BLaER1 treated with 17β-estradiol and CSF1 and Interleukin-3, amounts not matched to agents 10 nM and 100 nM (cell line): ENCODE measurements around the gene SMG6.

ENCODE experiments used
- H3K27ac ChIP-seq, 11 experiments: shearing (Covaris generic); formaldehyde crosslinking; 2 replicates each; pipeline ENCODE4 v1.8.1; 2022
- H3K27me3 ChIP-seq, 11 experiments: shearing (Covaris generic); formaldehyde crosslinking; 2 replicates each; pipeline ENCODE4 v1.8.1; 2022
- H3K36me3 ChIP-seq, 11 experiments: shearing (Covaris generic); formaldehyde crosslinking; 2 replicates each; pipeline ENCODE4 v1.8.1; 2022
- H3K4me1 ChIP-seq, 10 experiments: shearing (Covaris generic); formaldehyde crosslinking; 2 replicates each; pipeline ENCODE4 v1.8.1; 2022
- H3K4me2 ChIP-seq, 11 experiments: shearing (Covaris generic); formaldehyde crosslinking; 2 replicates each; pipeline ENCODE4 v1.8.1; 2022
- H3K4me3 ChIP-seq, 10 experiments: shearing (Covaris generic); formaldehyde crosslinking; 2 replicates each; pipeline ENCODE4 v1.8.1; 2022
- H3K9ac ChIP-seq, 11 experiments: shearing (Covaris generic); formaldehyde crosslinking; 2 replicates each; pipeline ENCODE4 v1.8.1; 2022
- H3K9me3 ChIP-seq, 11 experiments: shearing (Covaris generic); formaldehyde crosslinking; replicated peaks in 1 of 11; 2 replicates each; pipeline ENCODE4 v1.8.1; 2022
- H4K20me1 ChIP-seq, 11 experiments: shearing (Covaris generic); formaldehyde crosslinking; 2 replicates each; pipeline ENCODE4 v1.8.1; 2022
- Cebpa-rat ChIP-seq, 11 experiments: shearing (Covaris generic); IDR thresholded peaks; 2 replicates each; pipeline ENCODE4 v1.8.1; 2022

SMG6 gene

DNA sequence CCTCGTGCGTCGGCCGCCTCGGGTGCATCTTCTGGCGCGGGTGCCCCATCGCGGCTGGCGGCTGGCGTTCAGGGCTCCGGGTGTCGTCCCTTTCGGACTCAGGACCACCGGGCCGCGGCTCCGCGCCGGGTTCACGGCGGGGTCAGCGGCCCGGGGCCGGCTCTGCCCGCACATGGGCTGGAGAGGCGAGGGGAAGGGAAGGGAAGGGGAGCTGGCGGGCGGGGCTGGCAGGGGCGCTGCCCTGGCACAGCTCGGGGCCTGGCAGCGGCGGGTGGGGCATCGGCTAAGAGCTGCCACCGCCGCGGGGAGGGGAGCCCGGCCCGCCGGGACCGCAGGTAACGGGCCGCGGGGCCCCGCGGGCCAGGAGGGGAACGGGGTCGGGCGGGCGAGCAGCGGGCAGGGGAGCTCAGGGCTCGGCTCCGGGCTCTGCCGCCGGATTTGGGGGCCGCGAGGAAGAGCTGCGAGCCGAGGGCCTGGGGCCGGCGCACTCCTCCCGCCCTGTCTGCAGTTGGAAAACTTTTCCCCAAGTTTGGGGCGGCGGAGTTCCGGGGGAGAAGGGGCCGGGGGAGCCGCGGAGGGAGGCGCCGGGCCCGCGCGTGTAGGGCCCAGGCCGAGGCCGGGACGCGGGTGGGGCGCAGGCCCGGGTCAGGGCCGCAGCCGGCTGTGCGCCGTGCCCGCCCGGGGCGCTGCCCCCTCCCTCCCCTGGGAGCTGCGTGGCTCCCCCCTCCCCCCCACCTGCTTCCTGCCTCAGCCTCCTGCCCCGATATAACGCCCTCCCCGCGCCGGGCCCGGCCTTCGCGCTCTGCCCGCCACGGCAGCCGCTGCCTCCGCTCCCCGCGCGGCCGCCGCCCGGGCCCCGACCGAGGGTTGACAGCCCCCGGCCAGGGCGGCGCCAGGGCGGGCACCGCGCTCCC, 248.0 kb downstream of the SMG6 start:
- Histone ChIP-seq H3K9ac (peak overlapping the region; percentile 57 to 76 (median 71); a peak in 20 of 22 replicates), H3K27me3 (peaks cover 71 to 96% (median 89%) of the 10 kb centered on the region in 11 experiments), H3K4me1 (peaks cover 54 to 85% (median 75%) of the 10 kb centered on the region in 10 experiments), H4K20me1 (peaks cover 34 to 75% (median 58%) of the 10 kb centered on the region in 11 experiments; a peak in 20 of 22 replicates), H3K9me3 (no peaks in the 10 kb centered on the region), H3K4me3 (peak overlapping the region; percentile 60 to 76 (median 64)), H3K4me2 (peak overlapping the region; percentile 93 to 100 (median 99)), H3K36me3 (peaks cover 0 to 8% (median 2%) of the 10 kb centered on the region in 11 experiments; a peak in 9 of 22 replicates), H3K27ac (peak overlapping the region in 4 of 11 experiments; percentile 32 to 48 (median 34); a peak in 5 of 22 replicates)
- no peak for TF ChIP-seq Cebpa-rat (IDR thresholded peaks at IDR 0.05)

DNA sequence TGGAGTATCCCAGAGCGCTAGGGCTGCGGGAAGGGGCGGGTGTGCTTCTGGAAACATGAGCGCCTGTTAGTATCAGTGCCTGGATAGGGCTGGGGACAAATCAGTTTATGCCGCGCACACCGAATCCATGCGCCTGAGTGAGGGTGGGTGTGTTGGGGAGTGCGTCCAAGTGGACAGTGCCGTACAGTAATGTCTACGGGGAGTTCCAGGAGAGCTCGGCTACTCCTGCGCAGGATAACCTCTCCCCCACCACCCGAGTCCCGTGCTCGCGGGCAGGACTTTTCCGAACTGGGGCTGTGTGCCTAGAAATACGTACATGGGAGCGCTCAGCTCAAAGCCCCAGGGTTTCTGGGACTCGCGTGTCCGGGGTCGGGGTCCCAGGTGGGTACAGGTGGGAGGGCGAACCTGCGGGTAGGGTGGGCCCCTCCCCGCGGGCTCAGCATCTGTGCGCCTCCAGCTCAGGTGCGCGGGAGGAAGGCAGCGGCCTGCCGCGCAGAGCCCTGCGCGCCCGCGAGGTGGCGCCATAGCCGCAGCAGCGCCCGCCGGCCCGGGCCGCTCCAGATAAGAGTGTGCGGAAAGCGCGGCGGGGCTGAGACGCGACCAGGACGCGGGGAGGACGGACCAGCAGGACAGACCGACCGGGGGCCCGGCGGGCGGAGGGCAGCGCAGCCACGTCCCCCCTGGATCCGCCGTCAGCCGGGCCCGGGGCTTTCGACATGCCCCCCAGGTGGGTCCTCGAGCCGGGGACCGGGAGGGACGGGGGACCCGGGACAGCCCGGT, 248.9 kb downstream of the SMG6 start, which contains the start of gene HIC1:
Gene HIC1, plus strand, starts transcription at position 592 of the 780 bp plus-strand sequence. CDS start 1,588 bp downstream, outside the sequence.
- peaks cover 77 to 93% (median 88%) of the 10 kb centered on the region in 11 experiments for H3K27me3 ChIP-seq
- H3K36me3 ChIP-seq, result peaks cover 0 to 8% (median 0%) of the 10 kb centered on the region in 11 experiments; a peak in 5 of 22 replicates

DNA sequence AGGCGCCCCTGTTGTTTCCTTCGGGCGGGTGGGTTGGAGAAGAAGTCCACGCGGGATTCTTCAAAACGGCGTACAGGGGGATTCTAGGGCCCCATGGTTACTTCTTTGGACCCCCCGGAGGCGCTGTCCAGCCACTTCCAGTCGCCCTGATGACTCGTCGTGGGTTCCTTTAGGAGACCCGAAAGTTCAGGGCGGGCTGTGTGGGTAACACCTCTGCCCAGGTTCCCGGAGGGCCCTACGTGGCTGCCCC, 249.4 kb downstream of the SMG6 start:
- Histone ChIP-seq H3K36me3 (peaks cover 0 to 8% (median 0%) of the 10 kb centered on the region in 11 experiments; a peak in 5 of 22 replicates), H3K4me2 (peak overlapping the region; percentile 93 to 100 (median 99)), H3K9me3 (no peaks in the 10 kb centered on the region), H3K9ac (peak overlapping the region in 3 of 11 experiments; percentile 39 to 64 (median 39); a peak in 2 of 22 replicates), H3K27me3 (peaks cover 77 to 93% (median 92%) of the 10 kb centered on the region in 11 experiments), H3K27ac (no peak overlapping the region), H4K20me1 (peaks cover 34 to 72% (median 58%) of the 10 kb centered on the region in 11 experiments; a peak in 20 of 22 replicates), H3K4me3 (peak overlapping the region; percentile 50 to 76 (median 64)), H3K4me1 (peaks cover 46 to 78% (median 67%) of the 10 kb centered on the region in 10 experiments)
- TF ChIP-seq Cebpa-rat (IDR thresholded peaks at IDR 0.05), result no peak

More for the DNA sequence above, 248.9 kb downstream of the SMG6 start, which contains the start of gene HIC1:
- Histone ChIP-seq H4K20me1 (peaks cover 34 to 71% (median 58%) of the 10 kb centered on the region in 11 experiments; a peak in 20 of 22 replicates), H3K4me1 (peaks cover 46 to 78% (median 67%) of the 10 kb centered on the region in 10 experiments), H3K9me3 (no peaks in the 10 kb centered on the region), H3K4me2 (peak within 1 kb of the TSS; percentile 93 to 100 (median 99)), H3K27ac (peak within 1 kb of the TSS in 4 of 11 experiments; percentile 32 to 48 (median 34); a peak in 5 of 22 replicates), H3K4me3 (peak within 1 kb of the TSS; percentile 60 to 76 (median 64)), H3K9ac (peak within 1 kb of the TSS; percentile 57 to 76 (median 71); a peak in 20 of 22 replicates)
- TF ChIP-seq Cebpa-rat (IDR thresholded peaks at IDR 0.05), result no peak

DNA sequence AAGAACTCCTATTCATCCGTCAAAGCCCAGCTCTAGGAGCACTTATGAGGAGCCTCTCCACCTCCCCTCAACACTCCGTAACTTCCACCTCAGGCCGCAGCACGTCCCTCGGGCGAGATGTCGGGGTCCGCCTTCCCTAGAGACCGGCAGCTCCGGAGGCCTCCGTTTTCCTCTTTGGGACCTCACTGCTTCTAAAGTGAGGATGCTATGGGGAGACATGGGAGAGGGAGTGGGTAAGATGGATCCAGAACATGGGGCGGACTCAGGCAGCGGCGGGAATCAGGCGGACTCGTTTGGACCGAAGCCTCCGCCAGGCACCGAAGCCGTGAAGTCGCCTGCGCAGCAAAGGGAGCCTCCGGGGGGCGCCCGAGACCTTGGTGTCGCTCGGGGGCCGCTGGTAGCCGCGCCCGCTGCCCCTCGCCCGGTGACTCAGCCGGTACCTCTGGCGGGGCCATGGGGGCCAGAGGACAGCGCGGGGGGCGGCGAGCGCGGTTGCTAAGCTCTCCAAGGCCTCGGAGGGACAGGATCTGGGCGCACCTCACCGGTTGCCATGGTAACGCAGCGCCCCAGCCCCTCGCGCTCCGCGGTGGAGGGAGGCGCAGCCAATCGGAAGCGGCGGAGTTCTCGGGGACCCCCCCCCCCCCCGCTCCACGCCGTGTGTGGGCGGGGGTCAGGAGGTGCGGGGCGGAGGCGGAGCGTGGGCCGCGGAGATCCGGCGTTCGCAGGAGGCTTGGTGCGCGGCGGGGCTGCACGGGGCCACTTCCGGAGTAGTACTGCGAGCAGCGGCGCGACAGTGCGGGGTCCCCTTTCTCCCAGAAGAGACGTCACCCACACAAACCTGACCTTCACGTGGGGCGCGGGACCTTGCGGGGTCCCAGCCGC, 250.0 kb downstream of the SMG6 start:
- Histone ChIP-seq H3K36me3 (peaks cover 0 to 8% (median 0%) of the 10 kb centered on the region in 11 experiments; a peak in 5 of 22 replicates), H4K20me1 (peaks cover 34 to 69% (median 56%) of the 10 kb centered on the region in 11 experiments; a peak in 20 of 22 replicates), H3K27me3 (peaks cover 77 to 94% (median 94%) of the 10 kb centered on the region in 11 experiments), H3K27ac (no peak overlapping the region; a peak in 1 of 22 replicates), H3K4me1 (peaks cover 51 to 79% (median 67%) of the 10 kb centered on the region in 10 experiments), H3K9ac (peak overlapping the region; percentile 12 to 64 (median 38); a peak in 13 of 22 replicates), H3K9me3 (no peaks in the 10 kb centered on the region), H3K4me2 (peak overlapping the region; percentile 93 to 100 (median 99)), H3K4me3 (peak overlapping the region; percentile 50 to 76 (median 64))
- TF ChIP-seq Cebpa-rat (IDR thresholded peaks at IDR 0.05), result no peak

DNA sequence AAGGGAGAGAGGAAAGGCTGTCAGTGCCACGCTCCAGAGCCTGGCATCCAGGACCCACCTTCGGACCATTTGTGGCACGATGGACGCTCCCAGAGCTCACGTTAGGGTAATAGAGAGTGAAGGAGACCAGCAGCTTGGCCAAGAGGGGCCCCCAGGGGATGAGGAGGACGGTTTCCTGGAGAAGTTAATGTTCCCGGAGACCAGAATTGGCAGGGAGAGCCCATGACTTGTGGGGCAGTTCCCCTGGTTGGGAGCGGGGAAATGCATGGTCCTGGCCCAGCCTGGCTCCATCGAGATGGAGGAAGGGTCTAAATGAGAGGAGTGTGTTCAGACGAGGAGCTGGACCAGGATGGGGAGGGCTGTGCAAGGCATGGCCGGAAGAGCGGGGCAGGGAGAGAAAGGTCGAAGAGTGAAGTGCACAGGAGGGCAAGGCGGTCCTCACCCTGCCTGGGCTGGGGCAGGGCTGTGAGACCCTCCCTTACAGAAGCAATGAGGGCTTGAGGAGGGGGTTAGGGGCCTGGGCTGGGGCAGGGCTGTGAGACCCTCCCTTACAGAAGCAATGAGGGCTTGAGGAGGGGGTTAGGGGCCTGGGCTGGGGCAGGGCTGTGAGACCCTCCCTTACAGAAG, 251.5 kb downstream of the SMG6 start:
- Histone ChIP-seq H4K20me1 (peaks cover 20 to 54% (median 43%) of the 10 kb centered on the region in 11 experiments; a peak in 20 of 22 replicates), H3K27ac (no peak overlapping the region), H3K4me3 (peak overlapping the region in 2 of 10 experiments; percentile 67 to 70; a peak in 3 of 20 replicates), H3K9ac (no peak overlapping the region), H3K9me3 (no peaks in the 10 kb centered on the region), H3K27me3 (peaks cover 66 to 90% (median 80%) of the 10 kb centered on the region in 11 experiments), H3K36me3 (no peaks in the 10 kb centered on the region; a peak in 1 of 22 replicates), H3K4me1 (peaks cover 39 to 64% (median 53%) of the 10 kb centered on the region in 10 experiments), H3K4me2 (peak overlapping the region in 7 of 11 experiments; percentile 92 to 96 (median 93); a peak in 7 of 22 replicates)
- TF ChIP-seq Cebpa-rat (IDR thresholded peaks at IDR 0.05), result no peak

DNA sequence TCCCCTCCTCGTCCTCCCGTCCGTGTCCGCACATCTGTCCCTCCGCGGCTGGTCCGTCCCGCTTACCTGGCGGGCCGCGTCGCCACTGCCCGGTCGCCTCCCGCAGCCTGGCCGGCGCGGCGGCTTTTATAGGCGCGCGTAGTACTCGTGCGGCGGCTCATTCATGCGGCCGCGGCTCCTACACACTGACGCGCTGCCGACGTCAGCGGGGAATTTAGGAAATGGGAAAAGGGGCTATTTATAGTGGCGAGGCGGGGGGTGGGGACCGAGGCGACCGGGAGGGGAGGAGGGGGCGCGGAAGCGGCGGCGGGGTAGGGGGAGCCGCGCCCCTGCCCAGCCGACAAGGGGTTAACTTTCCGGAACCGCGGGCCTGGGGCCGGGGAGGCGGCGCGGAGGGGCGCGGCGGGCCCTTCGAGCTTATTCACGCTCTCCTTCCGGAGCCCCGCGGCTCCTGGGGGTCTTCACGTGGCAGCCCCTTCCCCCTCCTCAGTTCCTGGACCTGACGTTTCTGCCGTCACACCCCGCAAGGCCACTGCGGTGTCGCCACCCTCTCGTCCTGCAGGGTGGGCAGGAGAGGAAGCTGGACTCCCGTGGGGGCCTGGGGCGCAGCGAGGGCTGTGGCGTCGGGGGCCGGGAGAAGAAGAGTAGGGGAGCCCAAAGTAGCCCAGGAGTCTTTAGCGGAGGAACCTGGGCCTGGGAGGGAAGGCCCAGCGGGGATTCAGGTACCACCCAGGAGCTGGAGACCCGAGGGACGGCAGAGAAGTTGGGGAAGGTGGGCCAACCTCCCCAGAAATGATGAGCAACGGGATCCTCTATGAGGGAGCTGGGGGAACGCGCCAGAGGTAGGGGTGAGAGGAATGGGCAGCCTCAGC, 252.3 kb downstream of the SMG6 start:
- Histone ChIP-seq H3K4me1 (peaks cover 31 to 57% (median 46%) of the 10 kb centered on the region in 10 experiments), H3K27me3 (peaks cover 59 to 82% (median 73%) of the 10 kb centered on the region in 11 experiments), H3K9ac (no peak overlapping the region), H3K9me3 (no peaks in the 10 kb centered on the region), H3K27ac (no peak overlapping the region), H4K20me1 (peaks cover 13 to 46% (median 35%) of the 10 kb centered on the region in 11 experiments; a peak in 20 of 22 replicates), H3K4me2 (peak overlapping the region; percentile 83 to 100 (median 93)), H3K4me3 (peak overlapping the region in 9 of 10 experiments; percentile 67 to 83 (median 75); a peak in 15 of 20 replicates), H3K36me3 (no peaks in the 10 kb centered on the region)
- no peak for TF ChIP-seq Cebpa-rat (IDR thresholded peaks at IDR 0.05)
